Fibroblast of gingiva (primary cell): ENCODE measurements around the gene TADA2A.

Experiments
- DNase-seq: peaks from one replicate; pipeline ENCODE4 v3.0.0-alpha.2; 2011; ENCODE audit warnings: low read depth

The TADA2A gene

DNA sequence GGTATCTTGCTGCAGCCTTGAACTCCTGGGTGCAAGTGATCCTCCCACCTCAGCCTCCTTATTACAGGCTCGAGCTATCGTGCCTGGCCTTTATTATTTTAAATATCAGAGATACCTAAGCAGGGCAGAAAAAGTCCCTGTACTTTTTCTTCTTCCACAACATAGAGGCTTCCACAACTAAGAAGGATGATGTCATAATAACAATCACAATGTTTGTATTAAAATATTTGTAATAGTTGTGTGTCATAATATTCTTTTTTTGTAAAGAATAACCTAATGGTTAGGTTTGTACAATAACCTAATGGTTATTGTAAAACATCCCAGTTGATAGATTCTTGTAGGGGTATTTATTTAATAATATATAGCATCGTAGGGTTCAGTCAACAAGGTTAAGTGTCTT is 56.4 kb downstream of the TADA2A start:
- DNase-seq = no peak

DNA sequence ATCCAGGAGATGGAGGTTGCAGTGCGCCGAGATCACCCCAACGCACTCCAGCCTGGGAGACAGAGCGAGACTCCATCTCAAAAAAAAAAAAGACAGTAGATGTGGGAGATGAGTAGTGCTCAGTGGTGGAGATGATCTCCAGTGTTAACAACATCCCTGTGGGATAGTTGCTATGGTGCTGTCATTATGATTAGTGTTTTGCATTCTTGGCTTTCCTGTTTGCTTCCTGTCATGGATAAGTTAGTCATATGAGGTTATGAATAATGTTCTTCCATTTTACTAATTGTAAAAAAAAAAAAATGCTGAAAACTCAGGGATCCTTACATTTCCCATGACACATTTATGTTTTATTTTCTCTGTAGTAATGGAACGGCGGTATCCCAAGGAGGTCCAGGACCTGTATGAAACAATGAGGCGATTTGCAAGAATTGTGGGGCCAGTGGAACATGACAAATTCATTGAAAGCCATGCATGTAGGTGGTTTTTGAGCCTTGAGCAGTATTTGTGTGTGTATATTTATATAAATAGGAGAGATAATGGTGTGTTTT is 58.5 kb downstream of the TADA2A start:
- DNase-seq = peak; percentile 30

DNA sequence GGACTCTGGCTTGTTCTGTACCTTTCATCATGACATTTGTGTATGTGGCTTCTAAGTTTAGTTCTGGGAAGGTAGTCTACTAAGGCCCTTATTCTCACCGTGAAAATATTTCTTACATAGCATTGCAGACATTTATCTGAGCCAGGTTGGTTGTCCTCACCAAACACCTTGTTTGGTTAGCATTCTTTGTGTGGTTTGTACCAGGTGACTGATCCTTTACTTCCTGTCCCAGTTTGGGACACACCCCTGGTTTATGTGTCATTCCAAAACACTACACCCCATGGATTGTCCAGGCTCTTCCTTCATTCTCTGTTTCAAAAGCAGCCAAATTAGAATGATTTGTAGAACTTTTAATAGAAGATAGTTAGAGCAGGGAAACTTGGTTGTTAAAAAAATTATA is 59.8 kb downstream of the TADA2A start:
- DNase-seq = no peak

- DNase-seq = no peak
Measured at GRCh38 chr17:37470181-37470580, 63.5 kb downstream of the TADA2A start.

- DNase-seq = no peak
Measured at GRCh38 chr17:37475731-37476420, 69.2 kb downstream of the TADA2A start.

GRCh38 chr17:37476431-37477120 is 69.9 kb downstream of the TADA2A start:
- DNase-seq = peak; percentile 57

GRCh38 chr17:37478187-37478586 is 71.5 kb downstream of the TADA2A start:
- DNase-seq = peak; percentile 94

DNA sequence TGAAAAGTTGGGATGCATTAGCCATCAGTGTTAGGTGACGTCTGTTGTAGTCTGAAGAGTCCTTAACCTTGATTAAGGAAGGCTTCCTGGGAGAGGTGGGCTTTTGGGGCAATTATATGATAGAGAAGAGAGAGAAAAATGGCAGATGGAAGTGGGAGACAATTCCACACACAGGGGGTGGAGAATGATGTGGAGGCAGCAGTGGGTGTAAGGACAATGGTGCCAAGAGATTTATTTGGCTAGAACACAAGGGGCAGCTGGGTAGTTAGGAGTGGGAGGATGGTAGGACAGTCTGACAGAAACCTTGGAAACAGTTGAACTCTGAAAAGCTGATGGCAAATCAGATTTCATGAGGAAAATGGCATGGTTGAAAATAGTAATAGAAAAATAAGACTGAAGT is 72.3 kb downstream of the TADA2A start:
- no peak for DNase-seq

DNA sequence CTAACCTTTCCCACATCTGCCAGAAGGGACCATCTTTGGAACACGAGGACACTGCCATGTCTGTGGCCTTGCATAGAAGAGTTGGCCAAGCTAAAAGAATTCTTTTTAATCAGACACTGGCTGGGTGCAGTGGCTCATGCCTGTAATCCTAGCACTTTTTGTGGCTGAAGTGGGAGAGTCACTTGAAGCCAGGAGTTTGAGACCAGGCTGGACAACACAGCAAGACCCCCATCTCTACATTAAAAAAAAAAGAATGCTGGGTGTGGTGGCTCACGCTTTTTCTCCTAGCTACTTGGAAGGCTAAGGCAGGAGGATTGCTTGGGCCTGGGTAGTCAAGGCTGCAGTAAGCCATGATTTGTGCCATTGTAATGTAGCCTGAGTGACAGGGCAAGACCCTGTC is 73.7 kb downstream of the TADA2A start:
- no peak for DNase-seq

DNA sequence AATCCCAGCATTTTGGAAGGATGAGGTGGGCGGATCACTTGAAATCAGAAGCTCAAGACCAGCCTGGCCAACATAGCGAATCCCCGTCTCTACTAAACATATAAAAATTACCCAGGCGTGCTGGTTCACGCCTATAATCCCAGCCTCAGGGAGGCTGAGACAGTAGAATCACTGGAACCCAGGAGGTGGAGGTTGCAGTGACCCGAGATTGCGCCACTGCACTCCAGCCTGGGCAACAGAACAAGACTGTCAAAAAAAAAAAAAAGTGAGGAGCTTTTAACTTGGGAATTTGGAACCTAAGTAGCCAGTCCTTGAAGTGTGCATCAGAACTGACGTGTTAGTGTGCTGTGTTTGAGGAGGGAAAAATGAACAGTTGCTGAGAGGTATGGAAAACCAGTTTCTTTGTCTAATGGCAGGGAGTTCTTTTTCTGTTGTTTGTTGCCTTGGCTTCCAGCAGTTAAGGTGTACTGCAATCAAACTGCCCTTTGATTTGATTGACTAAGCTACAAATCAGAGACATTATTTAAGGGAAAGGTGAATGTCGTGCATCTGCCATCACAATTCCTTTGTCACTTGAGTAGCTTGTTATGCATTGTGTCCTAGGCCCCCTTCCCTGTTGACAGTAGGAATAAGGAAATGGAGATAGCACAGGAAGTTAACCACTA is 74.4 kb downstream of the TADA2A start:
- peak; percentile 18 for DNase-seq

GRCh38 chr17:37483311-37484039 is 76.8 kb downstream of the TADA2A start:
- peak; percentile 100 for DNase-seq

DNA sequence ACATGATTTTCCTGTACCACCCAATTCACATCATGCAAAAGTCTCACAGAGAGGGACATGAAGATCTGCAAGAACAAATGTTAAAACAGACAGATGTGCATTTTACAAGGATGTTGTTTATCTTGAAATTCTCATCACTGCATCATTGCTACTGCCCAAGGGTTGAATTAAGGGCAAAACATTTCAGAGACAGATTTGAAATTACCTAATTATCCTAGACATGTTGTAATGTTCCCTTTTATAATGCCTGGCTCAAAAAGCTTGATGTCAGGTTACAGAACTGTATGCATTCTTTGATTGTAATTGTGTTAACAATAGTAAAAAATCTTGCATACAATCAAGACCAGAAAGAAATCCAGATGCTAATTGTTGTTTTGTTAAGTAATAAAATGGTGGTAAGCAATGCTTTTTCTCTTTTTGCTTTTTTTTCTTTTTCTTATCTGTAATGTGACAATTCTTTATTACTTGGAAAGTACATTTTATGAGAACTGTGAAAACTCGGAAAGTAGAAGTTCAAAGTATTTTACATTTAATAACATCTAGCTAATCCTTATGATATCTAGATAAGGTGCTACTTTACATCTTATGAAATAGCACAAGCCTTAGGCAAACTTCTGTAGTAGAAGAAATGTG is 79.4 kb downstream of the TADA2A start:
- DNase-seq = peak; percentile 60

- peak; percentile 97 for DNase-seq
Measured at GRCh38 chr17:37488009-37488604, 81.4 kb downstream of the TADA2A start.

- peak; percentile 92 for DNase-seq
Measured at GRCh38 chr17:37488607-37489196, 82.0 kb downstream of the TADA2A start.

- peak; percentile 83 for DNase-seq
Measured at GRCh38 chr17:37489197-37490001, 82.7 kb downstream of the TADA2A start, which contains the start of gene DUSP14. TSS of gene DUSP14 (plus strand) at chr17:37489891. CDS start at chr17:37512273, 22,382 bp downstream.

GRCh38 chr17:37490022-37490587 is 83.4 kb downstream of the TADA2A start:
- DNase-seq = peak; percentile 53

- DNase-seq = peak; percentile 81
Measured at GRCh38 chr17:37490638-37491614, 84.2 kb downstream of the TADA2A start.

GRCh38 chr17:37492167-37492566 is 85.5 kb downstream of the TADA2A start:
- DNase-seq = no peak
